Activated CD4-positive, alpha-beta T cell treated with anti-CD3 and anti-CD28 coated beads, Interleukin-2, Interleukin-4, amounts not matched to agents 100 ng/mL and 50 ng/mL, durations not matched to agents 16 hours and 8 hours (primary cell): Measurements from ENCODE around the gene CFAP91.

Experiments used
- DNase-seq: peaks from one replicate; pipeline ENCODE4 v3.0.0-alpha.2; 2020; ENCODE audit warnings: low spot score

CFAP91 gene

DNA sequence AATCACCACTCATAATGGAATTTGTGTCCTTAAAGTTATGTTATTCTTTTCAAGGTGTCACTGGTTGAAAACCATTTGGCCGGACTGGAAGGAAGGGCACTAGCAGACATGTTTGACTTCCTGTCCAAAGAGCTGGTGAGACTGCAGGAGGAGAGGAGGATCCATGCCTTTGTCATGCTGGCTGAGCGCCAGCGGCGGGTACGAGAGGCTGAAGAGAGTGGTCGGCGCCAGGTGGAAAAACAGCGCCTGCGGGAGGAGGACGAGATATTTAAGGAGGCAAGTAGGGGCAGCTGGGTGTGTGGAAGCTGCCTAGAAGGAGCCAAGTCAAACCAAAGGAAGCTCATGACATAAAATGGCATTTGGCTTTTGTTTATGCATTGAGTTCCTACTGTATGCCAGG lies 41.1 kb downstream of the CFAP91 start:
- no peak for DNase-seq

DNA sequence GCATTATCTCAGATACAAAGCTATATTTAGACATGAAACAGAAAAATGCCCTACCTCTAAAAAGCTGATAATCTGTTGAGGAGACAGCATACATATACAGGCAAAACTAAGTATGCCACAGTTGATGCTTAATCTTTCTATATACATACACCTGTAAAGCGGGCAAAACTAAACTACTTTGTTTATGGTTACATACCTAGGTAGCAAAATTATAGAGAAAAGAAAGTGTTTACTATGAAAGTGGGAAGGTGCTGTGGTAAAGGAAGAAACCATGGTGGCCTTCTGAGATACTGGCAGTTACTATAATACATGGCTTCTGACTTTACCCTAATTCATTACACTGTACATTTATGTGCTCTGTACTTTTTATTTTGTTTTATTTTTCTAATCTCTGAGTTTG lies 43.1 kb downstream of the CFAP91 start:
- no peak for DNase-seq

DNA sequence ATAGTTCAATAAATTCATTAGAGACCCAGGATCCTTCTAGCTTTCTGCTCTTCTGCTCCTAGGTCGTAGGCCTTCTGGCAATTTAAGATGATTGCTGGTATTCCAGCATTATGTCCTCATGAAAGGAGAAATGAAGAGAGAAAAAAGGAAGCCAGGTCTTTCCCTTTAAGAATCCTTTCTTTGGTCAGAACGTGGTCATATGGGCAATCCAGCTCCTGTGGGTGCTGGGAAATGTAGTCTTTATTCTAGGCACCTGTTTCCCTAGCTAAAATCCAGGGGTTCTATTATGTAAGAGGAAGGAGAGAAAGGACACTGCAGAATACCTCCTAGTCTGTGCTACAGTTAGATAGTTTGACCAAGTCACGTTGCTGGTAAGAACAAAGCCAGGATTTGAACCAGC lies 43.6 kb downstream of the CFAP91 start:
- DNase-seq = no peak

DNA sequence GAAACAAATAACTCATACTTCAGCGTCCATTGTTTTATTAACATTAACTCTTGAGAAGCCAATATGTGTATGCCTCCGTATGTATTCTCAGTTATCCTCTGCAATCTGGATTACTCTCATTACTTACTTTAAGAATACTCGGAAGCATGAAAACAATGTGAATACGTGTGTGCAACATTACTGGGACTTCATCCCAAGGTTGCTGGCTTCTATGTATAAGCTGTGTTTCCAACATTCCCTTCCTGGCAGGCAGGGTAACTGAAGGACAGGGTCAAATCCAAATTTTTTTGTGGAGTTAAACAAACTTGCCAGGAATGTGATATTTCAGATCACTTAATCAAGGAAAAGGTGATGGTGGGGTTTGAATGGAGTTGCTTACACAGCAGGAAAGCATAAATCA lies 44.5 kb downstream of the CFAP91 start:
- DNase-seq = no peak

DNA sequence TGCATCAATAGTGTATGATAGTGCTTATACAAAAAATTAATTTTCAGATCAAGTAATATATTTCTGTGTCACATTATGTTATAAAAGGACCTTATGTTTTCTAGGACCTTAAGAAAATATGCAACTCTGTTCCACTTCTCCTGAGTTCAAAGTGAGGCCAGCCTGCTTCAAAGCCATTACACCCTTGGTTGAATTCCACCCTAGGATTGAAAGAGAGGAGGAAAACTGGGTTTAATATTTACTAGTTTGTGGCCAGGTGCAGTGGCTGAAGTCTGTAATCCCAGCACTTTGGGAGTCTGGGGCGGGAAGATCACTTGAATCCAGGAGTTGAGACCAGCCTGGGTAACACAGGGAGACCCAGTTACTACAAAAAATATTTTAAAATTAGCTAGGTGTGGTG lies 46.2 kb downstream of the CFAP91 start:
- no peak for DNase-seq

DNA sequence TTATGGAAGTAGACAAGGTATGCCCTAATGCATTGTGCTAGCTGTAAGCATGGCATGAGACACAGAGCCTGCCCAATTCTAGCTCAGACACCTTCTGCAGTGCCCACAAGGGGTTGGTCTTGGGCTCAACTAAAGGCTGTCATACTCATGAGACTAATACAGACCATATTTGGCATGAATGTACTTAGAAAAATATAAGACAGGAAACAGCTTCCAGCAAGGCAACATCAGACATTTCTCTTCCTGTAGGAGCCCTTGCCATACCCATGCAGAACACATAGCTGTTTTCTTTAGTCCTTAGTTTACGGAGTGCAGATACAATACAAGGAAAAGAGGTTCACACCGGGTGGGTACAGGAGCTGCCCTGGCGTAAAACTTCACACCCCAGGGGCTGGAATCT lies 48.6 kb downstream of the CFAP91 start:
- DNase-seq = no peak
